ENCODE data around the gene SP3. TPM values are rescaled to one million over a fixed set of nuclear protein-coding genes. Genes with fewer than 3 reads are reported as not detected.

The SP3 gene
- total and polyA plus RNA-seq, 10 donors, result 17.4 to 140 (median 99.0) TPM

GRCh38 chr2:173865971-173866873, 99.0 kb downstream of the SP3 start:
- no peaks in the 10 kb centered on the region for H3K9me3 ChIP-seq
- H3K4me1 ChIP-seq, result no peaks in the 10 kb centered on the region
- H3K27ac ChIP-seq, result no peak overlapping the region
- DNase-seq, result no peak
- TF ChIP-seq POLR2A (IDR thresholded peaks at IDR 0.05) (no peak), POLR2AphosphoS5 (IDR thresholded peaks at IDR 0.05) (no peak)
- TF ChIP-seq, protein P1, sequence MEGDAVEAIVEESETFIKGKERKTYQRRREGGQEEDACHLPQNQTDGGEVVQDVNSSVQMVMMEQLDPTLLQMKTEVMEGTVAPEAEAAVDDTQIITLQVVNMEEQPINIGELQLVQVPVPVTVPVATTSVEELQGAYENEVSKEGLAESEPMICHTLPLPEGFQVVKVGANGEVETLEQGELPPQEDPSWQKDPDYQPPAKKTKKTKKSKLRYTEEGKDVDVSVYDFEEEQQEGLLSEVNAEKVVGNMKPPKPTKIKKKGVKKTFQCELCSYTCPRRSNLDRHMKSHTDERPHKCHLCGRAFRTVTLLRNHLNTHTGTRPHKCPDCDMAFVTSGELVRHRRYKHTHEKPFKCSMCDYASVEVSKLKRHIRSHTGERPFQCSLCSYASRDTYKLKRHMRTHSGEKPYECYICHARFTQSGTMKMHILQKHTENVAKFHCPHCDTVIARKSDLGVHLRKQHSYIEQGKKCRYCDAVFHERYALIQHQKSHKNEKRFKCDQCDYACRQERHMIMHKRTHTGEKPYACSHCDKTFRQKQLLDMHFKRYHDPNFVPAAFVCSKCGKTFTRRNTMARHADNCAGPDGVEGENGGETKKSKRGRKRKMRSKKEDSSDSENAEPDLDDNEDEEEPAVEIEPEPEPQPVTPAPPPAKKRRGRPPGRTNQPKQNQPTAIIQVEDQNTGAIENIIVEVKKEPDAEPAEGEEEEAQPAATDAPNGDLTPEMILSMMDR (IDR thresholded peaks at IDR 0.05 in 8 of 11, conservative IDR thresholded peaks at IDR 0.05 in 3 of 11), result no peak
- H3K27me3 ChIP-seq (replicated peaks in 1 of 7), result peaks cover 0 to 4% (median 0%) of the 10 kb centered on the region in 7 donors
- no peak overlapping the region for H3K4me3 ChIP-seq
- no peaks in the 10 kb centered on the region for H3K36me3 ChIP-seq
- WGBS, 5 donors, result 81 to 94% (median 88%) methylated on average over 12 of the region's 12 CpGs
- intact Hi-C loops (cut with DNase I; ENCODE audit: low total_unique reads), result no loop called here

DNA sequence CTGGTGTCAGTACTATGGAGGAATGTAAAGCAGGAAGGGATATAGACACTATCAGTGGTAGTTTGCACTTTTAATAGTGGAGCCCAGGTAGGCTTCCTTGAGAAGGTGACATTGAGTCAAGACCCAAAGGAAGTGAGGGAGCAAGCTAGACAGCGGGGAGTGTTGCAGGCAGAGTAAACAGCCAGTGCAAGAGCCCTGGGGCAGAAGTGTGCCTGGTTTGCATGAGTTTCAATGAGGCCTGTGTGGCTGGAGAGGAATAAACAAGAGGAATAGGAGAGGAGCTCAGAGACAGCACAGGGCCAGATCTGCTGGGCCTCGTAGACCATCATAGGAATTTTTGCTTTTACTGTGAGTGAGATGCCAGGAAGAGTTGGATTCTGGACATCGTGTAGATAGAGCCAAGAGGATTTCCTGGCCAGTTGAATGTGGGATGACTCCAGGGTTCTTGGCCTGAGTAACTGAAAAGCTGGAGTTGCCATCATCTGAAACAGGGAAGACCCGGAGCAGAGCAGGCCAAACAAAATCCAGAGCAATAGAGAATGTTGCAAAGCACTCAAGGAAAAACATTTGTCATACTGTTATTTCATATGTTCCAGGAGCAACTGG, 102.5 kb downstream of the SP3 start:
- Histone ChIP-seq H3K36me3 (no peaks in the 10 kb centered on the region), H3K4me3 (no peak overlapping the region), H3K9me3 (no peaks in the 10 kb centered on the region), H3K4me1 (peaks cover 0 to 13% (median 5%) of the 10 kb centered on the region in 6 donors), H3K27ac (no peak overlapping the region), H3K27me3 (replicated peaks in 1 of 7) (peaks cover 0 to 4% (median 0%) of the 10 kb centered on the region in 7 donors)
- TF ChIP-seq POLR2AphosphoS5 (IDR thresholded peaks at IDR 0.05) (no peak), POLR2A (IDR thresholded peaks at IDR 0.05) (no peak)
- TF ChIP-seq, protein P1 (IDR thresholded peaks at IDR 0.05 in 8 of 11, conservative IDR thresholded peaks at IDR 0.05 in 3 of 11), result no peak
- 72 to 91% (median 78%) methylated on average over 4 of the region's 4 CpGs for WGBS, 5 donors
- intact Hi-C loops (cut with DNase I; ENCODE audit: low total_unique reads), result no loop called here
- DNase-seq, result no peak

GRCh38 chr2:173860566-173860965, 104.6 kb downstream of the SP3 start:
- Histone ChIP-seq H3K4me3 (no peak overlapping the region), H3K27ac (no peak overlapping the region), H3K36me3 (no peaks in the 10 kb centered on the region), H3K4me1 (peaks cover 0 to 17% (median 5%) of the 10 kb centered on the region in 6 donors), H3K27me3 (replicated peaks in 1 of 7) (peaks cover 0 to 4% (median 0%) of the 10 kb centered on the region in 7 donors), H3K9me3 (no peaks in the 10 kb centered on the region)
- no peak for DNase-seq
- TF ChIP-seq POLR2A (IDR thresholded peaks at IDR 0.05), result no peak
- no peak for TF ChIP-seq POLR2AphosphoS5 (IDR thresholded peaks at IDR 0.05)
- intact Hi-C loops (cut with DNase I; ENCODE audit: low total_unique reads), result no loop called here
- 52 to 64% (median 58%) methylated on average over 6 of the region's 6 CpGs for WGBS, 5 donors

DNA sequence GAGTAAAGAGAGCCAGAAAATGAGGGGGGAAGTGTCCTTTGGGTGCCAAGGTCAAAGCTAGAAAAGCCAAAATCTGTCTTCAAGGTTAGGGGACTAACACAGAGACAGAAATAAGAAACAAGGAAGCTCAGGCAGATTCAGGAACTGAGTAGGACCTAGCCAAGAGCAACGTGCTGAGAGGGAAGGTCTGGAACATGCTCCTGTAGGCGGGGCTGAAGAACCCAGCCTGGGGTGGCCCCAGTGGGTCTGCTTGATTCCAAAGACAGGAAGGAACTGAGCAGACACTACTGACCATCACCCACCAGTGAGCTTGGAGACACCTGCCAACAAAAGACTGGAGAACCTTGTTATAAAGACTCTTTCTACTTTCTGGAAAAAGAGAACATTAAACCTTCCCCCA, 105.1 kb downstream of the SP3 start:
- TF ChIP-seq POLR2AphosphoS5 (IDR thresholded peaks at IDR 0.05), result no peak
- TF ChIP-seq POLR2A (IDR thresholded peaks at IDR 0.05), result no peak
- TF ChIP-seq, protein P1 (IDR thresholded peaks at IDR 0.05 in 8 of 11, conservative IDR thresholded peaks at IDR 0.05 in 3 of 11), result no peak
- no peak for DNase-seq
- no peak overlapping the region for H3K27ac ChIP-seq
- WGBS, 5 donors, result 28 to 42% (median 35%) methylated on average over 2 of the region's 2 CpGs
- intact Hi-C loops (cut with DNase I; ENCODE audit: low total_unique reads), result no loop called here
- no peaks in the 10 kb centered on the region for H3K36me3 ChIP-seq
- H3K9me3 ChIP-seq, result no peaks in the 10 kb centered on the region
- H3K4me1 ChIP-seq, result peaks cover 0 to 22% (median 5%) of the 10 kb centered on the region in 6 donors
- H3K27me3 ChIP-seq (replicated peaks in 1 of 7), result peaks cover 0 to 4% (median 0%) of the 10 kb centered on the region in 7 donors
- no peak overlapping the region for H3K4me3 ChIP-seq
